ENCODE measurements around the gene ST3GAL5. TPM values are rescaled to one million over a fixed set of nuclear protein-coding genes. Genes with fewer than 3 reads are reported as not detected.

Gene ST3GAL5
- total RNA-seq, 1 experiment from 2014 or later = 110 TPM

DNA sequence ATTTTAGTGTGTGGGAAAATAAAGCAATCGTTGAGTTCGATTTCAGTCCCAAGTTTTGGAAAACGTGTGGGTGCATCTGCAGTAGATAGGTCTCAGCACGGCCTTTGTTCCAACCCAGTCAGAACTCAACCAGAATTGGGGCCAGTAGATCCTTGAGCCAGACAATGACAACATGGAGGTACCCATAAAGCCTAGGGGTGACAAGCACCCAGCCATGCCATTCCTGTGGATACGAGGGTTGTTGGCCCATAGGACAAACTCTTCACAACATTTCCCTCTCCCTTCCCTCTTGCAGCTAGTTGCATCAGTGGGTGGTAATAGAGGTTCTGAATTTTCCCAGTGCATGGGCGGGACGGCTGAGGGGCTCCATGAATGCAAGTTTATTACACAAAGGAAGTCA, 60.1 kb downstream of the ST3GAL5 start:
- no peaks in the 10 kb centered on the region for H3K9me3 ChIP-seq (replicated peaks)
- H3K36me3 ChIP-seq = no peaks in the 10 kb centered on the region
- H3K4me1 ChIP-seq = peaks cover 2% of the 10 kb centered on the region; the same call in 1 of the 2 replicates
- H3K27ac ChIP-seq = no peak overlapping the region
- H3K4me3 ChIP-seq = no peak overlapping the region
- no peak for DNase-seq
- H3K27me3 ChIP-seq = no peaks in the 10 kb centered on the region

- no peak for DNase-seq
- Histone ChIP-seq H3K4me3 (no peak overlapping the region), H3K4me1 (peaks cover 2% of the 10 kb centered on the region; the same call in 1 of the 2 replicates)
These were observed 60.8 kb downstream of the ST3GAL5 start for GRCh38 chr2:85827879-85828569.

GRCh38 chr2:85826990-85827878, 61.6 kb downstream of the ST3GAL5 start:
- Histone ChIP-seq H3K9me3 (replicated peaks) (no peaks in the 10 kb centered on the region), H3K27ac (no peak overlapping the region), H3K36me3 (no peaks in the 10 kb centered on the region), H3K27me3 (no peaks in the 10 kb centered on the region), H3K4me1 (peaks cover 2% of the 10 kb centered on the region; the same call in 1 of the 2 replicates), H3K4me3 (no peak overlapping the region)
- peak; percentile 81 to 93 for DNase-seq

More at GRCh38 chr2:85827879-85828569, 60.8 kb downstream of the ST3GAL5 start:
- Histone ChIP-seq H3K27ac (no peak overlapping the region), H3K27me3 (no peaks in the 10 kb centered on the region), H3K9me3 (replicated peaks) (no peaks in the 10 kb centered on the region), H3K36me3 (no peaks in the 10 kb centered on the region)

GRCh38 chr2:85823951-85824350, 64.8 kb downstream of the ST3GAL5 start:
- H3K9me3 ChIP-seq (replicated peaks) = no peaks in the 10 kb centered on the region
- DNase-seq = no peak
- no peaks in the 10 kb centered on the region for H3K36me3 ChIP-seq
- H3K27me3 ChIP-seq = no peaks in the 10 kb centered on the region
- no peak overlapping the region for H3K27ac ChIP-seq
- H3K4me3 ChIP-seq = no peak overlapping the region
- H3K4me1 ChIP-seq = peaks cover 2% of the 10 kb centered on the region; the same call in 1 of the 2 replicates

DNA sequence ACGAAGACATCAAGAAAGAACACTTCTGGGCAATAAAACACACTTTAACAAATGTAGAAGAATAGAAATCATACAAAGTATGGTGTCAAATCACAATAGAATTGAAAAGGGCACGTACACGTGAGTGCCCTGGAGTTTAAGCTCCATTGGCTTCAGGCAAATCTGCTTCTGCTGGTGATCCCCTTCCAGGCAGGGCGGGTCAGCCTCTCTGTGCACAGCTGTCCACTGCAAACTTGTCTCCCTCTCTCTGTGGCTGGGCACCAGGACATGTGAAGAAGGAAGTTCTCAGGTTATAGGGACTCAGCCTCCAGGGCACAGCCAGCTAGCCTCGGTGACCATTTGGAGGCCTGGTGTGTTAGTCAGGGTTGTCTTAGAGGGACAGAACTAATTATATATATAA, 66.0 kb downstream of the ST3GAL5 start:
- Histone ChIP-seq H3K4me1 (peaks cover 2% of the 10 kb centered on the region; the same call in 1 of the 2 replicates), H3K4me3 (no peak overlapping the region), H3K27me3 (no peaks in the 10 kb centered on the region), H3K27ac (no peak overlapping the region), H3K9me3 (replicated peaks) (no peaks in the 10 kb centered on the region), H3K36me3 (no peaks in the 10 kb centered on the region)
- peak; percentile 47 to 56 for DNase-seq

GRCh38 chr2:85819811-85820510, 68.8 kb downstream of the ST3GAL5 start:
- Histone ChIP-seq H3K27me3 (no peaks in the 10 kb centered on the region), H3K27ac (no peak overlapping the region), H3K4me3 (no peak overlapping the region), H3K9me3 (replicated peaks) (no peaks in the 10 kb centered on the region), H3K36me3 (no peaks in the 10 kb centered on the region), H3K4me1 (no peaks in the 10 kb centered on the region)
- no peak for DNase-seq

DNA sequence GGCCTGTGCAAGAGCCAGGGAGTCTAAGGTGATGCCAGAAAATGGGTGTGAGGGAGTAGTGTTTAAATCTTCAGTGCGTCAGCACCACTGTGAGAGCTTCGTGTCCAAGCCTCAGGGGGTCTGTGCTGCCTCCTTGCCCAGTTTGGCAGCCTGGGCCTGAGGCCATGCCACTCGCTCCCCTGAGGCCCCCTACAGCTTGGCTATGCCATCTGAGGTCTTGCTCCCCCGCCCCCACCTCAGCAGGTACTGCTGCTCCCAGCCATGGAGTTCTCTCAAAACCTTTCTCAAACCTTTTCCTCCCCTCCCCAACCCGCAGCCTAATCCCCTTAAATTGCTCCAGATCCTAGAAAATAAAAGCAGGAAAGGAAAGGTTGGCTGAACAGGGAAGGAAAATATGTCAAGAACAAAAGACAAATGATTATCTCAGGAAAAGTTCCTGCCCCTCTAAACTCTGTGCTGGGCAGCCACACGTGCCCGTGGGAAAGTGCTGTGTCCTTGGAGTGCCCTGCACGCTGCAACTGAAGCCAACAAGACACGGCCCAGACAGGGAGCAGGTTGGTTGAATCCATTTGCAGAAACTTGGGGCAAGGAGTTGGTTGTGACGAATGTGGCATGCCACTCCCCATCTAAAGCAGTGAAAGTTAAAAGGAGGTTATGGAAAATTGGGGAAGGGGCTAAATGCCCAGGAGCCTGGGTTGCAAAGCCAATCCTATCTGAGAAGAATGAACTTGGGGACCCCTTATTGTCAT, 73.8 kb downstream of the ST3GAL5 start:
- Histone ChIP-seq H3K4me3 (no peak overlapping the region), H3K36me3 (no peaks in the 10 kb centered on the region), H3K9me3 (replicated peaks) (no peaks in the 10 kb centered on the region), H3K27ac (no peak overlapping the region), H3K27me3 (no peaks in the 10 kb centered on the region), H3K4me1 (peaks cover 18% of the 10 kb centered on the region)
- no peak for DNase-seq

DNA sequence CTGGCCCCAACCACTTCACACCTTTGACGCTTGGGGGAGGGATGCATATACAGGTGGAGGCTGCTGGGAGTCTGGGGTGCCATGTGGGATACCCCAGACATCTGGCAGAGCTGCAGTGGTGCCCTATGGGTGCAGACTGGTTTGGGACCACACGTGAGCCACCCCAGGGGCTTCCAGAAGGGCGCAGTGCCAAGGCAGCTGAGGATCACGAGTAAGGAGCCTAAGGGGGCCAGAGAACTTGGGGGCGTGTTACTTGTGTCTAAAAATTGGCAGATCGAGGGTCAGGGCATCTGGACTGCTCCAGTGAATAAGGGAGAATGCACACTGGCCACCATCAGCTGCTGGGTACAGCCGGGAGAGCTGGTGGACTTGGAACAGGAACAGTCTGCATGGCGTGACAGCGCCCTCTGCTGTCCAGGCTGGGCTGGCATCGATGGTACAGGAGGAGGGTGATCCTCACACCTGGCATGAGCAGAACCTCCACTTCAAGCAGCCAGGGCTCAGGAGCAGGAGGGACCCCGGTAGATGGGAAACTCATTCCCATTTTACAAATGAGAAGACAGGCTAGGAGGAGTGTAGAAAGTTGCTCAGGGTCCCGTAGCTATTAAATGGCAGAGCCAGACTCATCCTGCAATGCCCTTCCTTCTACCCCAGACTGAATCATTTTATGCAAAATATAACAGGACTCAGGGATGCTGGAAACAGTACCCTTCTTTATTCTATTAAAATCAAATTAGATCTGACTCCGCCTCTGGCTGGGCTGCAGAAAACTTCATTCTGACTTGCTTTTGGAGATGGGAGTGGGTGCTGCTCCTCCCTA, 74.6 kb downstream of the ST3GAL5 start:
- Histone ChIP-seq H3K4me3 (no peak overlapping the region), H3K9me3 (replicated peaks) (no peaks in the 10 kb centered on the region), H3K4me1 (peaks cover 19% of the 10 kb centered on the region), H3K27me3 (no peaks in the 10 kb centered on the region), H3K27ac (no peak overlapping the region), H3K36me3 (no peaks in the 10 kb centered on the region)
- peak; percentile 93 to 97 for DNase-seq

GRCh38 chr2:85813211-85813981, 75.4 kb downstream of the ST3GAL5 start:
- no peak for DNase-seq
- no peaks in the 10 kb centered on the region for H3K27me3 ChIP-seq
- H3K4me1 ChIP-seq = peaks cover 19% of the 10 kb centered on the region
- H3K4me3 ChIP-seq = no peak overlapping the region
- no peaks in the 10 kb centered on the region for H3K36me3 ChIP-seq
- H3K9me3 ChIP-seq (replicated peaks) = no peaks in the 10 kb centered on the region
- no peak overlapping the region for H3K27ac ChIP-seq

GRCh38 chr2:85812094-85812735, 76.6 kb downstream of the ST3GAL5 start:
- DNase-seq = no peak
- Histone ChIP-seq H3K27me3 (no peaks in the 10 kb centered on the region), H3K4me3 (no peak overlapping the region), H3K9me3 (replicated peaks) (no peaks in the 10 kb centered on the region), H3K4me1 (peaks cover 19% of the 10 kb centered on the region), H3K27ac (peak overlapping the region; percentile 81; the same call in 1 of the 2 replicates), H3K36me3 (no peaks in the 10 kb centered on the region)

DNA sequence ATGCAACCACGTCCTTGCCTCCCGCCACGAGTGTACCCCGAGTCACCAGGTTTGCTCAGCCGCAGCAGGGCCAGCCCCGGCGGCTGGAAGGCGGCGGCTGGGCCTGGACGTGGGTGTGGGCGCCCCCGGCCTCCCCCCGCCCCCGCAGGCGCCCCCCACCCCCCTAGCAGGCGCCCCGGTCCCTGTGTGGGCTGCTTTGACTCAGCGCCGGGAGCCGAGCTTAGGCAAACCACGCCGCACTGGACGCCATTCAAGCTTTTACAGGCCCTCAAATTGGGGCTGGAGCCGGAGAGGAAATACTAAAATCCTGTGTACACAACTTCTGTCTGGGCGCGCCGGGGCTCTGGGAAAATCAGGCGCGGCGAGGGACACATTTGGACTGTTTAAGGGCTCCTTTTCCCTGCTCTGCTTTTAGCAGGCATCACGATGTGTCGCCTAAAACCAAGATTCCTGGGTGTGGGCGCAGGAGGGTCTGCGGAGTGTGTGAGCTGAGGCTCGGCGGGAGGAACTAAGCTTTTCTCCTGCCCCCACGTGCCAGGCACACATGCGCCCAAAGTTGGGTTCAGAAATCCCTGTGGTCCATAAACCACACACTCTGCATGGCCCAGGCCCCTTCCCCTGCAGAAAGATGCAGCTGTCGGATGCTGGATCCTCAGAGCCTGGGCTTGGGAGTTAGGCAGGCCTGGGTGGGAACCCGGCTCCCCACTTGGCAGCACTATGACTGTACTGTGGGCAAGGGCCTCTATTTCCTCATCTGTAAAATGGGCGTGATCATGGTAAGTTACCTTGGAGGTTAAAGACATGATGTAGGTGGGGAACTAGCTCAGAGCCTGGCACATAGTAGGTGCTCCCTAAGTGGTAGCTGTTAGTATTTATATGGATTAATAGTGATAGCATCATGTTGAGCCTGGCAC, 77.4 kb downstream of the ST3GAL5 start:
- Histone ChIP-seq H3K27ac (peak overlapping the region; percentile 81), H3K9me3 (replicated peaks) (no peaks in the 10 kb centered on the region), H3K4me3 (peak overlapping the region; percentile 29), H3K27me3 (no peaks in the 10 kb centered on the region), H3K36me3 (no peaks in the 10 kb centered on the region), H3K4me1 (peaks cover 19% of the 10 kb centered on the region)
- peak; percentile 87 to 90 for DNase-seq
